ENCODE measurements around the gene AKAP13. TPM values are rescaled to one million over a fixed set of nuclear protein-coding genes. Genes with fewer than 3 reads are reported as not detected.
A peak's percentile ranks its signal among the peaks of the same experiment; 100 is the strongest.

The AKAP13 gene
- total and polyA plus RNA-seq, 2 donors (not counting 1 experiment from before 2014, with no cell fraction given): 73.8 to 358 TPM

DNA sequence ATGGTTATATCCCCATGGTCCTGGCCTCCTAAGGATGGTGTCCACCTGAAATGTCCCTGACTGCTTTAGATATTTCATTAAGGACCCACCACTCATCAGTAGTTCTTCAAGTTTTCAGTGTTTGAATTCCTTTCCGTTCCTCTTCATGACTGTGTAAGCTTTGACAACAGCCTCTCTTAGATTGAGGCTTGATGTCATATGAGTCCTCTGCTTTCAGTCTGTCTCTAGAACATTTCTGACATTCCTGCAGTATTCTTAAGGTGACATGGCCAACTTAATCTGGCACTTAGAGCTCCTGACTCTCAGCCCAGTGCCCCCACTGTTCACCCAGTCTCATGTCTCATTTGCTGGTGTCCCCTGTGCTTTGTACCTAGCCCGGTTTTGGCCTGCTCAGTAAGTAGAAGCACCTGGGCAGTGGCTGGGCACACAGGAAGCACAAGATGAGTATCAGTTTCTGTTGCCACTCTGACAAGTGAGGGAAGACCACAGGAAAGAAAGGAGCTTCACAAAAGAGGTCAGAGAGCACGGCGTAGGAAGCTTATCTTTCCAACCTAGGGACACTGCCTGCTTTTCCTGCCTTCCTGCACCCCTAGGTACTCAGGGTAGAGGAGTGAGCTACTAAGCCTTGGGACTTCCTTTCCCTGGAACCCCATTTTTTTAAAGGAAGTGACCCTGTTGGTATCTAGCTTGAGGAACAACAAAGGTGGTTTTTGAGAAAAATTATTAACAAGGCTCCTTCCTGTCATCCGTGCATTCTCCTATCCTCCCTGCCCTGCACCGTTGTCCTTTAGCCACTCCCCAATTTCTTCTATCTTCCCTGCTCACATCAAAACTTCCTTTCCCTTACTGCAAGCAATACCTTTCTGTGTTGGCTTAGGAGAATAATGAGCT is 311.2 kb downstream of the AKAP13 start:
- peak overlapping the region; percentile 84 for H3K9ac ChIP-seq (ENCODE audit: low read length)
- H3K4me1 Mint-ChIP-seq: peaks cover 74% of the 10 kb centered on the region
- peaks cover 22 to 44% of the 10 kb centered on the region in 2 experiments for H3K36me3 ChIP-seq (replicated peaks in 1 of 2; ENCODE audit: control extremely low read depth in 1 of 2, control insufficient read depth in 1 of 2, extremely low read depth in 1 of 2, insufficient read depth in 2 of 2, low read length in 1 of 2)
- H3K4me2 ChIP-seq (replicated peaks; ENCODE audit: low read depth, low read length, poor library complexity, severe bottlenecking): peak overlapping the region; percentile 76
- peak overlapping the region; percentile 84 to 85 for H3K27ac ChIP-seq (ENCODE audit: low read length in 2 of 2)
- ATAC-seq (ENCODE audit: low read depth) (peak; percentile 42), DNase-seq (peak; percentile 58)
- CTCF ChIA-PET: interaction anchor here (0.6 to 3.8 kb wide), 4 partner anchors 12 to 395 kb away, joined by 3 to 25 read pairs (median 4); no protein-coding TSS in a partner anchor
- peak overlapping the region; percentile 98 for H3K4me3 Mint-ChIP-seq
- POLR2A ChIA-PET: interaction anchor here (0.9 to 5.0 kb wide), 2 partner anchors 8 to 13 kb away, joined by 5 to 49 read pairs; no protein-coding TSS in a partner anchor
- peak overlapping the region; percentile 98 for H3K27ac Mint-ChIP-seq
- no peaks in the 10 kb centered on the region for H3K9me3 Mint-ChIP-seq (ENCODE audit: insufficient read depth)
- peak overlapping the region; percentile 76 to 95 (median 81) for H3K4me3 ChIP-seq (ENCODE audit: control extremely low read depth in 1 of 5, extremely low read depth in 1 of 5, insufficient read depth in 1 of 5, low read depth in 2 of 5, low read length in 4 of 5)
- intact Hi-C loops (cut with micrococcal nuclease): loop anchor here (5.0 kb wide), 1 partner anchor 109 kb away; no protein-coding TSS in a partner anchor
- WGBS (ENCODE audit: insufficient coverage): 0% methylated on average over 2 of the region's 6 CpGs
- TF ChIP-seq, protein P1, sequence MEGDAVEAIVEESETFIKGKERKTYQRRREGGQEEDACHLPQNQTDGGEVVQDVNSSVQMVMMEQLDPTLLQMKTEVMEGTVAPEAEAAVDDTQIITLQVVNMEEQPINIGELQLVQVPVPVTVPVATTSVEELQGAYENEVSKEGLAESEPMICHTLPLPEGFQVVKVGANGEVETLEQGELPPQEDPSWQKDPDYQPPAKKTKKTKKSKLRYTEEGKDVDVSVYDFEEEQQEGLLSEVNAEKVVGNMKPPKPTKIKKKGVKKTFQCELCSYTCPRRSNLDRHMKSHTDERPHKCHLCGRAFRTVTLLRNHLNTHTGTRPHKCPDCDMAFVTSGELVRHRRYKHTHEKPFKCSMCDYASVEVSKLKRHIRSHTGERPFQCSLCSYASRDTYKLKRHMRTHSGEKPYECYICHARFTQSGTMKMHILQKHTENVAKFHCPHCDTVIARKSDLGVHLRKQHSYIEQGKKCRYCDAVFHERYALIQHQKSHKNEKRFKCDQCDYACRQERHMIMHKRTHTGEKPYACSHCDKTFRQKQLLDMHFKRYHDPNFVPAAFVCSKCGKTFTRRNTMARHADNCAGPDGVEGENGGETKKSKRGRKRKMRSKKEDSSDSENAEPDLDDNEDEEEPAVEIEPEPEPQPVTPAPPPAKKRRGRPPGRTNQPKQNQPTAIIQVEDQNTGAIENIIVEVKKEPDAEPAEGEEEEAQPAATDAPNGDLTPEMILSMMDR (IDR thresholded peaks at IDR 0.05): no peak
- no peak for TF ChIP-seq EZH2 (IDR thresholded peaks at IDR 0.05; ENCODE audit: borderline replicate concordance, insufficient read depth, low read depth, low read length, poor library complexity, severe bottlenecking)
- H3K79me2 ChIP-seq (ENCODE audit: control insufficient read depth, insufficient read depth, low read length): peaks cover 71% of the 10 kb centered on the region
- no peaks in the 10 kb centered on the region for H3K27me3 Mint-ChIP-seq
- no peaks in the 10 kb centered on the region for H3K27me3 ChIP-seq (replicated peaks in 1 of 4; ENCODE audit: control extremely low read depth in 1 of 4, control insufficient read depth in 3 of 4, insufficient read depth in 4 of 4, low read length in 3 of 4)
- H4K20me1 ChIP-seq (ENCODE audit: control insufficient read depth, insufficient read depth, low read length, poor library complexity, severe bottlenecking): no peaks in the 10 kb centered on the region
- no peaks in the 10 kb centered on the region for H3K9me3 ChIP-seq (ENCODE audit: control extremely low read depth in 1 of 3, control insufficient read depth in 2 of 3, insufficient read depth in 1 of 3, low read length in 2 of 3)
- peak overlapping the region; percentile 4 for H2AFZ ChIP-seq (ENCODE audit: insufficient read depth, low read depth, low read length, poor library complexity, severe bottlenecking)
- H3K4me1 ChIP-seq (ENCODE audit: control insufficient read depth in 2 of 2, insufficient read depth in 2 of 2, low read length in 2 of 2): peaks cover 65% of the 10 kb centered on the region in 2 donors

All from B cell (primary cell).